NCI-H146 treated with DMSO at 0.1 percent for 48 hours (cell line): ENCODE results near the gene GPS1.
A peak's percentile ranks its signal among the peaks of the same experiment; 100 is the strongest.

Source experiments
- DNase-seq: peaks from one replicate; lab custom pipeline; 2025; ENCODE audit not compliant: unreplicated experiment; lab: John Stamatoyannopoulos, UW

The GPS1 gene

DNA sequence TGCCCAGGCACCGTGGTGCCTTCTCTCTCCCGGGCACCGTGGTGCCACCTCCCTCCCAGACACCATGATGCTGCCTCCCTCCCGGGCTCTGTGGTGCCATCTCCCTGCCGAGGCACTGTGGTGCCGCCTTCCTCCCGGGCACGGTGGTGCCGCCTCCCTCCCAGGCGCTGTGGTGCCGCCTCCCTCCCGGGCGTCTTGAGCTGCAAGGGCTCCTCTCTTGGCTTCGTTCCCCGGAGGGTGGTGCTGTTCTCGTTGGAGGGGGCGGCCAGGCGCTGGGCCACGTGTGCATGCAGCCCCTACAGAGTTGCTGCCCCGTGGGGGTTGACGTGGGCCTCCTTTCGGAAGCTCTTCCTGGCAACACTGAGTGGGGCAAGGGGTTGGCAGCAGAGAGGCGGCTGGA lies 37.3 kb upstream of the GPS1 start:
- DNase-seq: no peak

DNA sequence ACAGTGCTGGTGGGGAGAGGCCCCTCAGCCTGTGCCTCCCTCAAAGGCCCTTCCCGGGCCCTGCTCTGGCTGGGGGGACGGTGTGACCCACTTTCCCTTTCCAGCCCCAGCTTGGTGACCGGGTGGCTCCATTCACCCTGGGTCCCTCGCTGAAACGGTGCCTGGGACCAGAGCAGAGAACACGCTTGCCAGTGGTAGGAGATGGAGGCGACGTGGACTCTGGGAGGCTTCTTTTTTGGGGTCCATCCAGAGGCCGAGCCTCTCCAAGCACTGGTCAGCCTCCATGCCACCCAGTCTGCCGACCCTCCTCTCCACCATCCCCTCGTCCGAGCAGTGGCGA lies 36.8 kb upstream of the GPS1 start:
- DNase-seq: no peak

DNA sequence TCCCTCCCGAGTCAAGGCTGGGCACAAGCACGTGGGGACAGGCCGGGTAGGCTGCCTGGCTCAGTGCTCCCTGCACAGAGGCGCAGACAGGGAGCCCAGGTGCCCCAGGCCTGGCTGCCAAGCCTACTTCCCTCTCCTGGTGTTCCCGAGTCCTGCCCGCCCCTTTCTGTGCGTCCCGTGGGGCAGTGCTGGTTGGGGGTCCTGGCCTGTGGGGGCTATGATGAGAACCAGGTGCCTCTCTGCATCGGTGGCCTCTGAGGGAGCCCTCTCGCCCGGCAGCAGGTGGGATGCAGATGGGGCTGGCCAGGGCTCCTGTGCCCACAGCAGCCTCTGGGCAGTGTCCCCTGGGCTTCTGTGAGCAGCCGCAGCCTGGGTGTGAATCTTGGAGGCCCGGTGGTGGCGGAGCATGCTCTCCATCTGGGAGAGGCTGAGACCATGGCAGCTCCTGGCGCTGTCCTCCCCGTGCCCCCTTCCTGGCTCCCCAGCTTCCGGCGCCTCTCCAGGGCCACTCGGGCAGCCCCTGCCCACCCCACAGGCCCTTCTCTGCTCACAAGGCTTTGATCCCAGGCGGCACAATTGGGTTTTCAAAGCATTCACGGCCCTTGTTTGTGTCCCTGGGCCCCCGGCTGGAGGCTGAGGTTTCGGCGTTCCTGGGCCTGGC lies 36.3 kb upstream of the GPS1 start:
- DNase-seq: no peak

DNA sequence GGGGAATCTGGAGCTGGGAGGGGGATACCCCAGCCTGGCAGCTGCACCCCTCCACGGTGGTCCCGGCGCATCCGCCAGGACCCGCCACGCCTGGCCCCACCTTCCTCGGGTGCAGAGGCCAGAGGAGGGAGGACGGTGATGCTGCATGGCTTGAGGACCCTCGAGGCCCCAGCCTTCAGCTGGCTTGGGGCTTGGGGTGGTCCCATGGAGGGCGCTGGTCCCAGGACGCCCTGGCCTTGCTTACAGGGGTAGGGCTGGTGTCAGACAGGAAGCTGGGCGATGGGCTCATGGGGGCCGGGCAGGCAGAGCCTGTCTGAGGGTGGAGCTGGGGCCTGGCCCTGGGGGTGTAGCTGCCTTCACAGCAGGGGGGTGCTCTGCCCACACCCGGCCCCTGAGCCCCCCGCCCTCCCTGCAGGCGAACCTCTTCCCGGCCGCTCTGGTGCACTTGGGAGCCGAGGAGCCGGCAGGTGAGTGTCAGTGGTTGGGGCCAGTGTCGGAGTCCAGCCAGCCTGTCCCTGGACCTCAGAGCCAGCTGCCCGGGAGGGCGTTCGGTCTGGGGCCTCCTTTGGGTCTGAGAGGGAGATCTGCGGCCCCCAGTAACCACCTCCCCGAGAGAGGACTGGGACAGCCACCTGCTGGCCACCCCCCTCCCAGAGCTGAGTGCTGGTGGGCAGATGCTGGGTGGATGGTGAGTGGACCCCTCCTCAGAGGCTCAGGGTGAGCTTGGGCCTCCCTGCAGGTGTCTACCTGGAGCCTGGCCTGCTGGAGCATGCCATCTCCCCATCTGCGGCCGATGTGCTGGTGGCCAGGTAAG lies 35.4 kb upstream of the GPS1 start:
- DNase-seq: no peak

DNA sequence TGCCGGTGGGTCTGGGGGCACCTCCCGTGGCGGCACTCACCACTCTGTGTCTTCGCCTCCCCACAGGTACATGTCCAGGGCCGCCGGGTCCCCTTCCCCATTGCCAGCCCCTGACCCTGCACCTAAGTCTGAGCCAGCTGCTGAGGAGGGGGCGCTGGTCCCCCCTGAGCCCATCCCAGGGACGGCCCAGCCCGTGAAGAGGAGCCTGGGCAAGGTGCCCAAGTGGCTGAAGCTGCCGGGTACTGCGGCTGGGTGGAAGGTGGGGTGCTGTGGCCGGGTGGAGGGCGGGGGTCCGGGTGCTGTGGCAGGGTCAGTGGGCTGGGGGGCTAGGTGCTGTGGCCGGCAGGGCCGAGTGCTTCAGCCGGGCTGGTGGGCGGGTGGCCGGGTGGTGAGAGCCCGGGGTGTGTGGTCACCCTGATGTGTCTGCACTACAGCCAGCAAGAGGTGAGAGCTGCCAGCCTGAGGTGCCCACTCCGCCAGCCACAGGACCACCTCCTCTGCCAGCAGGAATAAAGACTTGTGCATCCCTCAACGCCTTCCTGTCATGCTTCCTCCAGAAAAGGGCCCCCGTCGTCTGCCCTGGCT lies 34.7 kb upstream of the GPS1 start:
- DNase-seq: no peak

DNA sequence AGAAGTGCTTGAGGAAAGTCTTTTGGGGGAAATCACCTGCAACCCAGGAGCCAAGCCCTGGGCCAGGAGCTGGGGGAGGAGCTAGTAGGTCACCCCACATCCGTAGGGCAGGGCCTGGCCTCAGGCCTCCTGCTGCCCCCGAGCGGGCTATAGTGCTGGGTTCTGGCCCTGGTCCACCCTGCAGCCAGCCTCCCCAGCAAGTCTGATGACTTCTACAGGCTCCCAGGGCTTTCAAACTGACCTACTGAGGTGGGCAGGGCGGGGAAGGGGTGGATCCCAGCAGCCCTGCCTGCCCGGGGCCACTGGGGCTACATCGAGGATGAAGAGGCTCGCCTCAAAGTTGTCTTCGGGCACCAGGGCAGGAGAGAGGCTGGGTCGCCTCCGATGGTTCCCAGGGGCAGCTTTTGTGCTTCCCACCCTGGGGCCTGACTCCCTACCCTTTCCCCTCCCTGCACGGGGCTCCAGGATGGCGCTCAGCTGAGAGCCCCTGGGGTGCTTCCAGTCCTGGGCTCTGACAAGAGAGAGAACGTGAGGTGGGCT lies 34.0 kb upstream of the GPS1 start:
- DNase-seq: no peak

DNA sequence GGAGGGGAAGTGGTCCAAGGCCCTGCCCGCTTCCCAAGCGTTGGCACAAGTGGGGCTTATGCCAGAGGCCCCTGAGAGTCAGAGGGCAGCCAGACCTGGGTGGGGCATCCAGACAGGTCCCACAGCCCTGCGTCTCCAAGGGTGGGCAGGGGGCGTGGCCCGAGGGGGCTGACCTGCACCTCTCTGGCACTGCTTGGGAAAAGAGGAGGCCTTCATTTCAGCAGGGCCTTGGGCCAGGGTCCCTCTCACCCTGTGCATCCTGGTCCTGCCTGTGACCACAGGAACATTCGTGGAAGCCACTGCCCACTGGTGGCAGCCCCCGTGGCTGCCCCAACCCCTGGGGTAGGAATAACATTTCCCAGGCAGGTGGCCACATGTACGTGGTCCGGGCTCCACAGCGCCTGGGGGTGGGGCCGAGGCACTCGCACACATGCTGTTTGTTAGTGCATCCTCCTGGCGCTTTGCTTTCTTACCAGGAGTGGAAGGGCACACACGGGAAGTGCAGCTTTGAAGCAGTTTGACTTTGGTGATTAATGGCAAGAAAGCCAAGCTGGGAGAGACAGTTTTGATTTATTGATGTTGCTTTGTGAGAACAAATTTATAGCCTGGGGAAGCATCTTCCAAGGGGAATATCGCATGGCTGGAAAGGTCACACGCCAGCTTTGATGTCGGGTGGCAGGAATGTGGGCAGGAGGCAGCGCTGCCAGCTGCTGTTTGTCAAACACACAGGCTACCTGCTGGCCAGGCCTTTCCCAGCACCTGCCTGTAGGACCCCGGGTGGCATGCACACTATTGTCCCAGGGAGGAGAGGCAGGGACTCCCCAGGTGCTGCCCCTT lies 33.3 kb upstream of the GPS1 start:
- DNase-seq: peak; percentile 17

DNA sequence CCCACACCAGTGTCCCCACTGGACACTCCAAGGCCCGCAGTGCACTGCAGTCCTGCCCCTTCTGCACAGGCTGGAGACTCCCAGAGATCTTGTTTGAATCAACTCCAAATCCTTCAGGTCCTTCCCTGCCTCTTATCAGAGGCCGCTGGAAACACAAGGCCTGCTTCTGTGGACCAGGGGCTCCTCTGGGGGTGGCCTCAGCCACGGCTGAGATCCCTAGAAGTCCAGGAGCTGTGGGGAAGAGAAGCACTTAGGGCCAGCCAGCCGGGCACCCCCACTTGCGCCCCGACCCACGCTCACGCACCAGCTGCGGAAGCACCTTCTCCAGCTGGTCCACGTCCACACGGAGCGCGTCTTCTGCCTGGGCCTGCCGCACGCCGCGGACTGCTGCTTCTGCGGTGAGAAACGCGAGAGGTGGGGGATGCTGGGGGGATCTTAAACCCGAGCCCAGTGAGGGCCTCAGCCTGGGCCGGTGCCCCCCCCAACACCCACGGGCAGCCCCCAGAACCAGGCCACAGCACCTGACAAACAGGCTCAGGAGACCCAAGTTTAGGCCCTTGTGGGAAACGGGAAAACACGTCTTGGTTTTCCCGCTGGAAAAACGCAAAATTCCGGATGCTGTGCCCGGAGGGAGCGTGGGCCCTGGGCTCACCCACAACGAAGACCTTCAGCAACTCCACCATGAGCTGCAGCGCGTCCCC lies 32.6 kb upstream of the GPS1 start:
- DNase-seq: no peak

DNA sequence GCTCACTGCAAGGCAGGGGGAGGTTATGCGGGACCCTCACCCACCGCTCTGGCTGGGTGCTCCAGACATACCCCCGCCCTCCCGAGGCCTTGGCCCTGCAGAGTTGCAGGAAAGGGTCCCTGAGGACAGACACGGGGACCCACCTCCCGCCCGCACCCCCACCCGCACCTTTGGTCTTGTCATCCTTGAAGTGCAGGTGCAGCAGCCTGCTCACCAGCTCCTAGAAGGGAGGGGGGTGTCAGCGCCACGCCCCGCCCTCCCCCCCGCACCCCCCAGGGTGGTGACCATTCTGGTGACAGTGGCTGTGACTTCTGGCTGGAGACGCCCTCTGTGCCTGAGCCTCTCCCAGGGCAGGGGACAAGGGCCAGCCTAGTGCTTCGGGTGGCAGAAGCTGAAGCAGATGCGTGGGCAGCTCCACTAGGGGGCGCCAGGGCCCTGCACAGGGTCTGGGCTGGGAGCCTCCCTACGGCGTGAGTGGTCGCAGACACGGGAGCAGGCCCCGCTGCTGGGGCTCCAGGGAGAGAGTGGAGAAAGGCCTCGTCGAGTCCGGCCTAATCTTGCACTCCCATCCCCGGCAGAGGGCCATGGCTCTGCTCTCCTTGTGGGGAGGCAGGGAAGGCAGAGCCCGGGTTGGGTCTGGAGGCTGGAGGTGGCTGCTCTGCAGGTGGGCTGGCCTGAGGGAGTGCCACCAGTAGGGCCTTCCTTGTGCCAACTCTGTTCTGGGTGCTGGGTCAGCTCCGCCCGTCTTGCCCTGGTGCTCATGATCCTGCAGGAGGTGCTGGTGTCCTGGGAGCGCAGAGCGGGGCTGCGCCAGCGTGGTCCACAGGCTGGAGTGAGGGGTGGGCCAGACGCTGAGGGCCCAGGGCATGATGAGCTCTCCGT lies 31.8 kb upstream of the GPS1 start:
- DNase-seq: no peak

DNA sequence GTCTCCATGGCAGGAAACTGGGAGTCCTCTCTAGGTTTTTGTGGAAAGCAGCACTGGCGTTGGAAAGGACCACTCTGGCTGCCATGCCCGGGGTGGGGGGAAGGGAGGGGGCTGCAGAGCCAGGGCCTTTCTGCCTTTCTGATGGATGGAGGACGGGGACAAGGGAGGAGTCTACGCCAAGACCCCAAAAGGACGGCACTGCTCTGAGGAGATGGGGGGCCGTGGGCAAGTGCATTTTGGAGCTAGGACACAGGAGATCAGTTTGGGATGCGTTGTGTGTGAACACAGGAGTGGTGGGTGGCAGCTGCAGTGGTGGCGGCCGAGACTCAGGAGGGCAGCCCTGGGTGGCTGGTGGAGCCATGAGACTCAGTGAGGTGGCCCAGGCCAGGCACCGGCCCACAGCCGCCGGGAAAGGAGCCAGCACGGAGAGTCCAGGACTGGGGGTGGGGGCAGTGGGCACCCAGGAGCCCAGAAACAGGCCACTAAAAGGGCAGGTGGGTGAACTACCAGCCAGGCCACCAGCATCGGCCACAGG lies 31.1 kb upstream of the GPS1 start:
- DNase-seq: no peak

DNA sequence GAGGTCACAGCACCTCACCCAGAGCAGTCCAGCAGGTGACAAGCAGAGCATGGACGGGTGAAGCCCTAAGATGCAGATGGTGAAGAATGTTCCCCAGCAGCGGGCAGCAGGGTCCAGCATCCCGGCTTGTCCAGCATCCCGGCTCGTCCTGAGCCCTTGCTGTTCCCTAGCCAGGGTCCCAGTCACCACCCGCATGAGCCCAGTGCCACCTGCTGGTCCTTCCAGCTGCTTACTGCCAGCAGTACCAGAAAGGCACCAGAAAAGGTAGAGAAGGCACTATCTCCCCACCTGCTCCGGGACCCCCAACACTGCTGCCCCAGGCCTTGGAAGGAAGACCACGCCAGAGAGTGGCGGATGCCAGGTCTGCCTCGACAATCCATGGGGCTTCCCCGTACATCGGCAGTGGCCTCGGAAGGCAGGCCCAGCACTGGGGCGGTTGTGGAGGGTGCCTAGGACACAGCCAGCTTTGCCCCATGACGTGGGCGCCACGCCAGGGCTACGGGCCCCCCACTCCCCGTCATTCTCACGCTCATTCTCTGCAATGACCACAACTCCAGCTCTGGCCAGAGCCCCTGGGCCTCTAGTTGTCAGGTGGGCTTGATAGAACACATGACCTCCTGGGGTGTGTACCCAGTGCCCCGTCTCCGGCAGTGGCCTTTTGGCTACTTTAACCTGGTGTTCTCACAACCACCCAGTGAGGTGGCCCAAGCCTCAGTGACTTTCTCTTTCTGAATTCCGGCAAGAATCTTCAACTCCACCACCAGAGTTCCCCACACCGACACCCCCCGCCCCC lies 30.4 kb upstream of the GPS1 start:
- DNase-seq: no peak

DNA sequence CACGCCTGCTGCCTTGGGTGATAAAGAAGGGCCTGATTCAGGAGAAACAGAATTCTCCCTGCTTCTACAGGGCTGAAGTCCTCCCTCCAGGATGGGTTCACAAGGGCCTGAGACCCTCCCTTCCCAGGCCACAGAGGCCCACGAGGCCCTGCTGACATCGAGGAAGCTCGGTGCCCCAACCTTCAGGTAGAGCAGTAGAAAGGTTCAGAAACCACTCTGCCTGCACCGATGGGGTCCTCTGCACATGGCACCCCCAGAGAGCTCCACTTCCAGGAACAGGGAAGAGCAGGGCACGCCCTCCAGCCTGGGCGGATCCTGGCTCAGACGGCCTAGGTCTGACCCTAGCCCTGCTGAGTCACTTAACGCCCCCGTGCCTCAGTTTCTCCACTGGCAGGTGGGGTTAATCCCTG lies 29.8 kb upstream of the GPS1 start:
- no peak for DNase-seq

DNA sequence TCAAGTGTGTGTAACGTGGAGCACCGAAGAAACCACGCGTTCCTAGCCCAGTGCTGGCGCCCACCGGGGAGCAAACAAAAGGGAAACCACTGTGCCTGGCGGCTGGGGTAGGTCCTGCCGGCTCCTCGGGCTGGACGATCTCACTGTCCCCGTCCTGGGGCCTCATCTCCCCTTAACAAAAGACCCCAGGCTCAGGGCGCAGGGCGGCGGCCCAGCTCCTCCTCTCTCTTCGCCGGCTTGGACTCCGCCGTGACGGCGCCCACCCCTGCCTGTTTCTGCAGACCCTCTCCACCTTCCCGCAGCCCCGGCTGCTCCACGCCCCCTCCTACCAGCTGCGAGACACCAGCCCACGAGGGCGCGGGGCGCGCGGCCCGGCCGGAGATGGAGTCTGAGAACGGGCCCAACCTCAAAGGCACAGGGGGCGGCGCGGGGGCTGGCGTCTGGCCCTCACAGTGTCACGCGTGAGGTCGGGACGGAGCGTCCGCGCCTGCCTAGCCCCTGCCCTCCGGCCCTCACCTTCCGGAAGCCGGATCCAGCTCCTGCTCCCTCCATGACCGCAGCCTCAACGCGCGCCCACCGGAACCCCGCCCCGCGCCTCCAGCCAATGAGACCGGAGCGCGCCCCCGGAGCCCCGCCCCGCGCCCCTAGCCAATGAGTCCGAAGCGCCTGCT lies 29.3 kb upstream of the GPS1 start, which contains the start of gene CENPX:
Gene CENPX, minus strand, starts transcription at position 569 of the 671 bp plus-strand sequence. Its CDS starts 17 bp downstream, at position 552.
- no peak for DNase-seq

DNA sequence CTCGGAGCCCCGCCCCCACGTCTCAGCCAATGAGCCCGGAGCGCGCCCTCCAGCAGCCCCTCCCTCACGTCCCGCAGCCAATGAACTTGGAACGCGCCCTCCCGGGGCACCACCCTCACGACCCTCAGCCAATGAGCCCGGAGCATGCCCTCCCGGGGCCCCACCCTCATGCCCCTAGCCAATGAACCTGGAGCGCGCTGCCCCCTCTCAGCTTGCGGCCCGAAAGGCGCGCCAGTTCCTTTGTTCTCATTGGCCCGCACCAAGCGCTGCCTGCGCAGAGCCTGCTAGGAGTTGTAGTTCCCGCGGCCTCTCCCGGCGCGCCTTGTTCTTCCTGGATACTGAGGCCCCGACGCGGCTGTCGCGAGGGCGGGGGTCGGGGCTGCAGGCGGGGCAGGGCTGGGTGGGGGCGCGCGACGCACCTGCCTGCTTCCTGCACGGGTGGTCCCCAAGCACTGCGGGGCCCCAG lies 28.7 kb upstream of the GPS1 start, which contains the start of gene LRRC45:
Gene LRRC45, plus strand, starts transcription at position 325 of the 466 bp plus-strand sequence. CDS start 339 bp downstream, outside the sequence.
- DNase-seq: peak; percentile 99

DNA sequence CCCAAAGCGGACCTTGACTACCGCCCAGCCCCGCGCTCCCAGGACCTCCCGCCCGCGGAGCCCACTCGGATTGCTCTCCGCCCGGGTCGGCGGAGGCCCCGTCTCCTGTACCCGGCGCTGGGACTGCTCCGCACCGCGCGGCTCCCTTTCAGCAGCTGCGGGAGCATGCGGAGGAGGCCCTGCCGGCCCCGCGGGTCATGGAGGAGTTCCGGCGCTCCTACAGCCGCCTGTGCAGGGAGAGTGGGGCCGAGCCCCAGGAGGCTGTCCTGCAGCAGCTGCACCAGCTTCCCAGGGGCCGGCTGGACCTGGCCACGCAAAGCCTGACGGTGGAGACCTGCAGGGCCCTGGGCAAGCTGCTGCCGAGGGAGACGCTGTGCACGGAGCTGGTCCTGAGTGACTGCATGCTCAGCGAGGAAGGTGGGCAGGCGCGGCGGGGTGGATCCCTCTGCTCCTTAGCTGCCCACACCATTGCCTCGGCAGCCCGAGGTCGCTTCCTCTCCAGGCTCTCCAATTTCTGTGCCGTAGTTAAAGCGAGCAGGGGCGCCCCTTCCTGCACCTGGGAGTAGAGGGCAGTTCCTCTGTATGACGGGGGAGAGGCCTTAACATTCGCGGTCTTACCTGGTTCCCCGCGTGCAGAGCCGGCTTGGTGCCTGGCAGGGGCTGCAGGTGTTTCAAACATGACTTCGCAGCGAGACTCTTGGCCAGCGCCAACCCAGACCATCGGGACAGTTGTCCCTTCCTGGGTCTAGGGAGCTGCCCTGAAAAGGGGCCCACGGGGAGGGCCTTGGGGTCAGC lies 28.1 kb upstream of the GPS1 start:
- peak; percentile 25 for DNase-seq

DNA sequence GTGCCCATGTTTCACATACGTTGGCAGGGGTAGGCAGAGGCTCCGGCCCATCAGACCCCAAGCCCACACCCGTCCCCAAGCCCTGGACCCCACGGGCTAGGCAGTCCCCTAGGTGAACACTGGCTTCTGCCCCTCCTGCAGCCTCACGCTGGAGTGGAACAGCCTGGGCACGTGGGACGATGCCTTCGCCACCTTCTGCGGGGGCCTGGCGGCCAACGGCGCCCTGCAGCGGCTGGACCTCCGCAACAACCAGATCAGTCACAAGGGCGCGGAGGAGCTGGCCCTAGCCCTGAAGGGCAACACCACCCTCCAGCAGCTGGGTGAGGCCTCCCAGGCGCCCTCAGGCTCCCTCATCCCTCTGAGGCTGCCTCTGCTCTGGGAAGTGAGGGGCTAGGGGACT lies 26.8 kb upstream of the GPS1 start:
- DNase-seq: no peak
